NCI-H1105 (cell line): ENCODE results near the gene ZNF217.
A peak's percentile ranks its signal among the peaks of the same experiment; 100 is the strongest.

ENCODE experiments used
- DNase-seq: peaks from one replicate; lab custom pipeline; 2025; lab: John Stamatoyannopoulos, UW

ZNF217 gene

DNA sequence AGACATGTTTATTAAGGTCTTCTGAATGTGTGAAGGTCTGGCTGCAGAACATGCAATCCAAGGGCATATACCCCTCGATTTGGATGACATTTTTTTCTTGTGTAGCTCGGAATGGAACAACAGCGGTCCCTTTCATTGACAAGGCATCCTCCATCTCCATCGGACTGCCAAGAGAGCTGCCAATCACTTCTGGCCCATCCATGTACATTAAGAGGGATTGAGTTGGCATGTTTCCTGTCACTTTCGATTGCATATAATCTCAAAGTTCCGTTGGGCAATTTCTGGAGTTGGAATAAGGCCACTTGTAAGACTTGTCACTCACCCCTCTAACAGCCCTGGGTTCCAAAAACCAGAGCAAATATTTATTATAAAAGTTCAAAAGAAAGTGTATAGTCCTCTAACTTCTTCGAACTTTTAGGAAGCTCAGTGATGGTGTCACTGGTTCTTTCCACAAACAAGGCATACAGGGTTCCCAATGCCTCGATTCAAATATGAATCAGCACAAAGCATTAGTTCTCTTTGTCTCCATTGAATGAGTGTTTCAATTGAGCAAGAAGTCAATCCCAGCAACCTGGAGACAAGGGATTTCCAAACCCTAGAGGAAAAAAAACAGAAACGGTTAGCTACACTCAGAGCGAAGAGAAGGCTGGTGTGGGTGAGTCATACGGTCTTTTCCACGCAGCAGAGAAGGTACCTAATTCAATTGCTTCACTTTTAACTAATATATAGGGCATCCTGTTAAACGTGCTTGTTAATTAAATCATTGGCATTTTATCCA is 10.9 kb downstream of the ZNF217 start:
- no peak for DNase-seq

DNA sequence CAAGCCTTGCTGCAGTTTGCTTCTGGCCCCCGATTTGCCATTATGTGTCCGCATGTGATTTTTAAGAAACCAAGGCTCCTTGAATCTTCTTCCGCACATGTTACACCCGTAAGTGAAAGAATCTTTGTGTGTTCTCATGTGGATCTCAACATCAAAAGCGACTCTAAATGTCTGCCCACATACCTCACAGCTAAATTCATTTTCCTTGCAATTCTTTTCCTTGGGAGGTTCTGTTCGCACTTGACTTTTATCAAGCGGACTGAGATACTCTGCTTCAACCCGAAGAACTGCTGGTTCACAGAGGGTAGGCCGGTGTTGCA is 11.4 kb downstream of the ZNF217 start:
- DNase-seq = no peak

DNA sequence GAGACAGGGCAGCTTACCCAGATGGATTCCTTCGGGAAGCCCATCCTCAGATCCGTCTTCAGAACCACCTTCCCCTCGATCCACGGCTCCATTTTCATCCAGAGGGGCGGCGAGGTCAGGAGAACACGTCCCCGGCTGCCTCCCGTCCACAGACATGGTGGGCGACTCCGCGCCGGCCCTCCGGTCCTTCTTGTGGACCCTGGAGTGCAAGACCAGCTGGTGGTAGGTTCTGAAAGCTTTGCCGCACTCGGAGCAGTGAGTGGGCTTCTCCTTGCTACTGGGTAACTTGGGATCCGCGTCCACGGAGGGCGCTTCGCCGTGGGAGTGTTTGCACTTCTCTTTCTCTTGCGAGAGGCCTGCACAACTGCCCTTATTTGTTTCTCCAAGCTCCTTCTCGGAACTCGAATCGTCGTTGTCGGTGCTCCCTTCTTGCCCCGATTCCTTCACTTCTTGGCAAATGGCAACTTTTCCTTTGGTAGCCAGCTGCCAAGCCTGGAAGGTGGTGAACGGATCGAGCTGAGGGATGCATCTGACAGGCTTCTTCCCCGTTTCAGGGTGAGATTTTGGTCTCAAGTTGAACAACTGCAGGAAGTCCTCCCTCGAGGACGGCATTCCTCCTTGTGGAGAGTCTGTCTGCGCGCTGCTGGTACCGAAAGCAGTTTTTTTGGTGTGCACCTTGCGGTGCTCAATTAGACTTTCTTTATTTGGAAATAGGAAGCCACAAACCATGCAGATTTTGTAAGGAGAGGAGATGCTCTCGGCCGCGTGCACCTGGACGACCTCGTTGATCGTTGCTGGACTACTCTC is 12.0 kb downstream of the ZNF217 start:
- no peak for DNase-seq

DNA sequence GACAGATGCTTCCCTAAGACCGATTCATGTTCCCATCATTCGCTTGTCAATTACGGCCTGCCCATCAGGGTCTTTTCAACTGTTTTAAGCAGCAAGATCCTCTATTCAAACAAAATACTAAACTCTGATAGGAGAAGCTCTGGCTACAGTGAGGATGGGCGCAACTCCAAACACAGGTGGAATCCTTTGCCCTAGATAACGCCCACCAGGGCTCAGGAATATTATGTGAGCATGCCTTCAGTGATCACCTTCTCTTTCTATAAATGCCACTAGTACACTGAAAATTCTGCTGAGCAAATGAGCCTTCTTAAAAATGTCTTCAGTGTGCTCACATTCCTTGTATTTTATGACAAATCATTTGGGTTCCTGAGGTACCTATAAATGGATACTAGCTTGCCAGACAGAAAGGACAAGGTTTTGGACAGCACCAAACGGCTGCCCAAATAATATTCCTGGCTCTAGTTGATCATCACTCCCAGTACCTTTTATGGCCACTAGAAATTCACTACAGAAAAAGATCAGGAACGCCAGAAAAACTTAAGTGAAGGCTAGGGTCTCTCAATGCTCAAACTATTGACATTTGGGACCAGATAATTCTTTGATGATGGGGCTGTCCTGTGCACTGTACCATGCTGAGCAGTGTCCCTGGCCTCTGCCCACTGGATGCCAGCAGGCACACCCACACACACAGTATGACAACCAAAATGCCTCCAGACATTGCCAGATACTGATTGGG is 13.1 kb downstream of the ZNF217 start:
- no peak for DNase-seq

DNA sequence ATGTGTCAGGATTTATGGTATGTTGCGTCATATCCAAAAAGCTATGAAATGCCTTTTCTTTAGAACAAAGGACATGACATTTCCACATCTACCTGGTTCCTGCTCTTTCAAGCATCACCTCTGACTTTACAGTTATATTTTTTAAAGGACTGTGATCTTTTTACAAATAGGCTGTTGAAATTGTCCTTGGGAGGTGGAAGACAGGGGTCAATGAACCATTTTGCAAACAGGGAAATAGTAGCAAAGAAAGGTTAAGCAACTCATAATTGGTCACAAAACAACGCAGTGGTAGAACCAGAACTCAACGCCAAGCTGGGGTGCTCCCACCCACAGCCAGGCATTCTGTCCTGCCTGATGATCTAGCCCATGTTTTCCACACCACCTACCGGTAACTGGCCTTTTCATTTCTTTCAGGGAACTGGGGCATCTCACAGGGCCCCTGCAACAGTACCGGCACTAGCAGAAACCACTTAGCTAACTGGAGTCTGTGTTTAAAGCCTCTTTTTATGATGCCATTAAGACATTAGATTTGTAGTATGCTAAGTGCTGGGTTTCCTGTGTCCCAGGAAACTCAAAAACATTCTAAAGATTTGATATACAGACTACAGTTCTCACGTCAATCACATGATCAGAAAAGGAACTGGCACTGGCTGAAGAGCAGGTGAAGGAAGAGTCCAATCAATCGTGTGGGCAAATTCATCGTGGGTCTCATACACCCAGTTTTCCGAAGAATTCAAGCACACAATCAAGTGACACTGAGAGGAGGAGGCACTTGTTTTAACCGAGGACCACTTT is 13.9 kb downstream of the ZNF217 start:
- no peak for DNase-seq

DNA sequence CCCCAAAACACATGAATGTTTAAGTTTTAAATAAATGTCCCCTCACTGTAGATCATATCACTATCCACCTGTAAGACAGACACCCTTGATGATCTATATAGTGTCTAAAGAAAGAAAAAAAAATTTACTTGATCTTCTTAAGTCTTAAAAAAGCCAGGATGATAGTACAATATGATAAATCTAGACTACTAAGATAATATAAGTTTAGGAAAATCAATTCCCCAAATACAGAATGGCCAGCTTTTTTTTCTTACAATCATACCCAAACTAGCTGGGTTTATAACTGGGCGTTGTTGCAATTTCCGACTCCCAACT is 14.4 kb downstream of the ZNF217 start:
- DNase-seq = no peak

DNA sequence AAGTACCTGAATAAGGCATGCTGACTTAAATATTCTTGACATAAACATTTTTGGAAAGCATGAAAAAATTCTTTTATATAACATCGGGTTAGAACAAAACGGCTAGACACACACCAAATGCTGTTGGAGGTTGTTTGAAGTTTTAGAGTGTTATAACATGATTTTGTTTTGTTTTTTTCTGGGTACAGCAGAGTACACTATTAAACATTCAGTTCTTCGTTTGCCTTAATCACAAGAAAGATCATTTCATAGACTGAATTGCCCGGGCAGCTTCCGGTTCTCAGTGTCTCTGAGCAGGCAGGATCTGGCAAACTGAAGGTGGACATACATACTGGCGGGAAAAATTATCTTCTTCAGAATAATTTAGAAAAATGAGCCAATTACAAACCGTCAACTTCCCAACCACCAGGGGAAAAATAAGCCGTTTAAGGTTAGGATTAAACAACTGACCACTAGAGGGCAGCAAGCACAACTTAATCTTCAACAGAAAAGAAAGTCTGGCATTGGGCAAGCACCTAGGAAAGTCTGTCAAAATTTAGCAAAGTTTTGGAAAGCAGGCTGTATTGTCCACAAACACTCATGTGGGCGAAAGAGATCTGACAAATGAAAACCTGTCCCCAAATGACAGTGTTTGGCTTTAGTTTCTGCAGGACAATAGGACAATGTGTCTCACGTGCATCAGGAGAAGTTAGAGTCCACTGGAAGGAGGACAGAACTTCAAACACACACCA is 15.0 kb downstream of the ZNF217 start:
- peak; percentile 77 for DNase-seq

DNA sequence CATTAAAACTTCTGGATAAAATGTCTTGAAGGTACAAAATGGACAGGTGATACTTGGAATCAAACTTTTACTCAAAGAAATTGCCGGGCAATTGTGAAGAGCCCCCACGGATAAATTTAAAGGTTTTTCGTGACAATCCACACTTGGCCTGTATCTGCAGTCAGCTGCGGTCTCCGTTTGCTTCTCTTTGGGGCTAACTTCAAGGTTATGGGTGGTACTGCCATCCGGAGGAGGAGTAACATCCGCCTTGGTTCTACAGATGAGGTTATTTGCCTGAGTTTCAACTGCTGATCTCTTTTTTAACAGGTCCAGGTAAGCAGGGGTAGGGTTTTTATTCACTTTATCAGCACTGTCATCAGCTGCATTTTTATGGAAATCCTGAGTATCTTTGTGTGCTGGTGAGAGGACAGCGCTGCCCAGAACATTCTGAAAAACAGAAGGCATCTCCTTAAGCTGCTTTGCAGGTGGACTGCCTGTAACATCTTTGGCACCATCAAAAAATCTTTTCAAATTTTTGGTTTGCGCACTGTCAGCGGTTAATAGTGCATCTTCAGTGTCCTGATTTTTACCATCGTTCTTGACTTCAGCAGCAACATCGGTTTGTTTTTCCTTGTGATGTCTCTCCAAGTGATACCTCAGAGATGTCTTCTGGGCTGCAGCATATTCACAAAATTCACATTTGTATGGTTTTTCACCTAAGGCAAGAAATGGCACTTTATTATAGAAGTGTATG is 16.9 kb downstream of the ZNF217 start:
- DNase-seq = no peak

DNA sequence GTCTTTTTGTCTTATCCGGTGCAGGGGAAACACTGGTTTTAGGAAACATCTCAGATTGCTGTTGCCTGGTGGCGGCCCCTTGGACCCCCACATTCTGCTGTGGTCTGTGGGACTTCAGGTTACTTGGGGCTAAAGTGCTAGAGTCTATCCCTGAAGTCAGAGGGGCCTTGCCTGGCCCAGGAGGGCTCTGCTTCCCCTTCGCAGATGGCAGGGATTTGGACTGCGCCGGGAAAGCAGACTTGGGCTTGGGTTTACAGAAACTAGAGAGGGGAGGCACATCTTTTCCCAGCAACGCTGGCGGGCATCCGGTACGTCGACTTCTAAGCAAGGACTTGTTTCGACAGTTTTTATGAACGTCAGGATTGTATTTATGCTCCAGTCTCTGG is 17.5 kb downstream of the ZNF217 start:
- DNase-seq = no peak

DNA sequence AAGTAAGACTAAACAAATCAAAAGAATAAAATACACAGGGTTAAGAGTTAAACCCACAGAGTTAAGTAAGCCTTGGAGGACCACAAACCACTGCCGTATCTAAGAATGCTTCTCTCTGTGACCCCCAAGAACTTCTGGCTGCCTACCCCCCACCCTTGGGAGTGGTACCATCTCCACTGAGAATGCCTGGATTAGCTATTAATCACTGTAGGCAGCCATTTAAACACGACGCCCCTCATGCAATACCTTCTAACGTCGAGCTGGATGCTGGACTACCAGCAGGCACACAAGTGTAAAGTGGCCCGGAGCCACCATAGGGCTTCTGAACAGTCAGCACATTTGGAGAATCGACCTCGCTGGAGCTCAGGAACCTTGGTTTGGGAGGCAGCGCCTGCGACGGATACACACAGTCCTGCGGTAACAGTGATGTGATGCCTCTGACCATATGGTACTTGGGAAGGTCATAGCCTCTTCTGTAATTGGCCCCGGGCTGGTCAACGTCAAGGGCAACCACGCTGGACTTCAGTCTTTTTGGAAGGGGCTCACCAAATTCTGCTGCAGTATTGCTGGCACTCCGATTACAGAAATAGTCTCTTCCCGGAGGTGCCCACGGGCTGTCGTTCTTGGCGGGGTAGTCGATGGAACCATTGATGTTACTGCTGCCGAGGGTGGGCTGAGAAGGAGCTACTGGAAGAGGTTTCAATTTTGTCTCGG is 18.0 kb downstream of the ZNF217 start:
- DNase-seq = no peak

DNA sequence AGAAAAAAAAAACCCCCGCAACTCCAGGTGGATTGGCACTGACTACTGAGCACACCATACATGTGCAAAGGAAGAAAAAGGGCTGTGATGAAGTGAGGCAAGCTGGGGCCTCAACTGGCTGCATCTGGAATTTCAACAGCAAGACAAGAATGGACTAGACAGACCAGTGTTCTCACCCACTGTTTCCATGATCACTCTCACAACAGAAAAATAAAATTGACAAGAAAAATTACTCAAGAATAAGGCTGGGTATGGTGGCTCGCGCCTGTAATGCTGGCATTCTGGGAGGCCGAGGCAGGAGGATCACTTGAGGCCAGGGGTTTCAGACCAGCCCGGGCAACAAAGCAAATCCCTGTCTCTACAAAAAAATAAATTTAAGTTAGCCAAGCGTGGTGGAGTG is 18.8 kb downstream of the ZNF217 start:
- DNase-seq = no peak

DNA sequence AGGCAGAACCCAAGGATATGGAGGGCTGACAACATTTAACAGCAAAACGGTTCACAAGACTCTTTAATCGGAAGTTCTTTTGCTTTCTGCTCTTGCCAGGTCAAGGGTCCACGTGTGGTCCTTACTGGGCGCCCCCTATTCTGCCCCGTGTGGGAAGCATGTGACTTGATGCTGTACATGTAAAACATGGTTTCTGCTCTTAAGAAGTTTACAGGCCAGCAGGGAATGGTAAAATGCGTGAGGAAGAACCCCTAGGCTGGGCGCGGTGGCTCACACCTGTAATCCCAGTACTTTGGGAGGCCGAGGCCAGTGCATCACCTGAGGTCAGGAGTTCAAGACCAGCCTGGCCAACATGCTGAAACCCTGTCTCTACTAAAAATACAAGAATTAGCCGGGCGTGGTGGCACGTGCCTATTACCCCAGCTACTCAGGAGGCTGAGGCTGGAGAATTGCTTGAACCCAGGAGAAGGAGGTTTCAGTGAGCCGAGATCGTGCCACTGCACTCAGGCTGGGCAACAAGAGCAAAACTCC is 19.3 kb downstream of the ZNF217 start:
- DNase-seq = no peak

DNA sequence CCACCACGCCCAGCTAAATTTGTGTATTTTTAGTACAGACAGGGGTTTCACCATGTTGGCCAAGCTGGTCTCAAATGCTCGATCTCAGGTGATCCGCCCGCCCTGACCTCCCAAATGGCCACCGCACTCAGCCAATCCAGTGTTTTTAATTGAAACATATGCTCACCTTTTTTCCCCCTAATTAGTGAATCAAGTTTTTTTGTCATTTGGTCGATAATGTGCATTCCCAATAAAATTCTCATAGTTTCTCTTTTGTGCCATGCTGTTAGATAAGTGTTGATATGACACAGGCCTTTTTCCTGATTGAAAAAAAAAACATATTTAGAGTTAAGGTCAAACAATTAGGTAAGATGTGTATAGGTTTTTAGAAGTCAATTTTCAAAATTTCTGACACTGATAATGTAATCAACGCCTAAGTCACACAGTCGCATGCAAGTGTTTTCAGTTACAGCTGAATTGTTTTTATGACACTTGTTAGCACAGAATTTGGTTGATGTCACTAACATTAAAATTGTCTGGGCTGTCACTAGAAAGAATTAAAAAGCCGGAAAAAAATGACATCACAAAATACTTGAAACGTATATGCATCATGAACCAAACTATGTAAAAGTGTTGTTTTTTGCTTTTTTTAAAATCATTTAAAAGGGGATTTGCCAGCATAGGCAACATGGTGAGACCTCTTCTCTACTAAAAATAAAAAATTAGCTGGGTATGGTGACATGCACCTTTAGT is 21.9 kb downstream of the ZNF217 start:
- no peak for DNase-seq

DNA sequence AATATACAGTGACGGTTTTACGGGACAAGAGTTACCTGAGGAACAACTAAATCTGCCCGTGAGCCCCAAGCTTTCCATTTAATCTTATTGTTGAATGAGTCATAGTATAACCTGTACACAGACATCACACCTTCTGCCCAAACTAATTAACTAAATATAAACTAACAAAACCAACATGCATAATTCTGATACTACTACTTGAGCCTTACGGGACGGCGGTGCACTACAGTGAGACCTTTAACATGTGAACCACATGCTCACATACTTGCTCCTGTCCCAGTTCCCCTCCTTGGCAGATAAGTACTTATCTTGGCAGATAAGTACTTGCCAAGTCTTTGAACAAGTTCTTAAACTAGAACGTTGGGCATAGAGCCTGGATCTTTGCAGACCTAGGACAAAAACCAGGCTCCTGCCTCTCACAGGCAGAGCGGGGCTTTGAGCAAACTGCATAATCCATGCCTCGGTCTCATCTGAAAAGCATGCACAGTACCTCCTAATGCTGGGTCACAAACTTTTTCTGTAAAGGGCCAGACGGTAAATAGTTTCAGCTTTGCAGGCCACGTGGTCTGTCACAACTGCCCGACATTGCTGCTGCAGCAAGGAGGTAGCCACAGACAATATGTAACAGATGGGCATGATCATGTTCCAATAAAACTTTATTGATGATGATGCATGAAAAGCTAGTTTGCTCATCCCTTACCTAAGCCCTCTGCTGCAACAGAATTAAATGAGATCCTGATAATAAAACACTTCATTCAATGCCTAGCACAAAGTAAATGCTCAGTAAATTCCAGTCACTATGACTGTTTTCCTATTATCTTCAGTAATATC is 23.0 kb downstream of the ZNF217 start:
- DNase-seq = no peak

DNA sequence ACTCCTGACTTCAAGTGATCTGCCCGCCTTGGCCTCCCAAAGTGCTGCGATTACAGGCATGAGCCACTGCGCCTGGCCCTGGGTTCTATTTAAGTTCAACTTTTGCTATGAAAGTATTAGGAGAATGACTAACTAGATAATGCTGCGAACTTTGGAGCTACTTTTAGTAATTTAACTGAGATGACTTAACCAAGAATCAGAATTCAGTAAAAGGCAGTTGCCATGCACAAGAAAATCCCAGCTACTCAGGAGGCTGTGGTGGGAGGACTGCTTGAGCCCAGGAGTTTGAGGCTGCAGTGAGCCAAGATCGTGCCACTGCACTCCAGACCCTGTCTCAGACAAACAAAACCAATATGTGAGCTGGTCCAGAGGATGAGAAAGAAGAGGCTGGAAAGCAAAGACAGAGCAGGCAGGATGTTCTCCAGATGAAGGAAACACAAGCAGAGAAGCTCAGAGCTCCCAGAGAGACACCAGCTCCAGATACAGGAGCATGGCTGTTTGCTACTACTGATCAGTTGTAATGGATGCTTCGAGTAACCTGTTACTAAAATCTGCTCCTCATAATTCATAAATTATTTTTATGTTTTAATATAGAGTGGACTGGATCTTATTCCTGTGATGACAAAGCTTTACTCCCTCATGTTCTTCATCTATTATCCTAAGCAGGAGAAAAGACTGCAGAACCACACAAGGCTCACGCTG is 23.9 kb downstream of the ZNF217 start:
- DNase-seq = no peak

DNA sequence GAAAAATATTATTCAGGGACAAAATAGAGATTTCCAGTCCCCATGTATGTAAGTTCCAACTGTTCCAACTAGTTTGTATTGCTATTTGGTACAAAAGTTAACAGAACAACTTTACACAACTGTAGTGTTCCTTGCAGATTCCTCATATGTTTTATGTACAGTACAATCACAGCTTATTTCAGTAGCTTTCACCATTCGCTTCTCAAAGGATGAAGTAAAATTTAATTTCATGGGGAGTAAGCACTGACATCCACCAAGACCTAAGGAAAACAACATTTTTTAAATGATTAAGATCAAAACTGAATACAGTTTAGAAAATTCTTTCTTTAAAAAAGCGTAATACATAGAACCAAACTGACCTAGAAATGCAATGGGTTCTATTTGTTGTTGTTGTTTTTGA is 24.6 kb downstream of the ZNF217 start:
- no peak for DNase-seq

DNA sequence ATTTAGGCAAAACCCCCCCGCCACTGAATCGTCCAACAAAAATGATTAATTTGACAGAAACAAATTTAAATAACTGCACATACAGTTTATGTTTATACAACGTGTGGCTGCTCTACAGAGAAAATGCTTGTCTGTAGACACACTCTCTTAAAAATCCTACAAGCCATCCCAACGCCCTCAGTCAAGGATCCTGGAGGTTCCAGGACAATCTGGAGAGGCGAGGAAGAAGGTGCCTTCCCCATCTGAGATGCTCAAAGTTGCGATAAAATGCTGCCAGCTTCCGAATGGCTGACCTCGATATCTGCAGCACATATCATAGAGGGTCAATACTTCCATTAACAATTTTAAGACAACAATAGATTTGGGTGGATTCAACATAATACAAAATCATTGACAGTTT is 25.3 kb downstream of the ZNF217 start:
- no peak for DNase-seq

DNA sequence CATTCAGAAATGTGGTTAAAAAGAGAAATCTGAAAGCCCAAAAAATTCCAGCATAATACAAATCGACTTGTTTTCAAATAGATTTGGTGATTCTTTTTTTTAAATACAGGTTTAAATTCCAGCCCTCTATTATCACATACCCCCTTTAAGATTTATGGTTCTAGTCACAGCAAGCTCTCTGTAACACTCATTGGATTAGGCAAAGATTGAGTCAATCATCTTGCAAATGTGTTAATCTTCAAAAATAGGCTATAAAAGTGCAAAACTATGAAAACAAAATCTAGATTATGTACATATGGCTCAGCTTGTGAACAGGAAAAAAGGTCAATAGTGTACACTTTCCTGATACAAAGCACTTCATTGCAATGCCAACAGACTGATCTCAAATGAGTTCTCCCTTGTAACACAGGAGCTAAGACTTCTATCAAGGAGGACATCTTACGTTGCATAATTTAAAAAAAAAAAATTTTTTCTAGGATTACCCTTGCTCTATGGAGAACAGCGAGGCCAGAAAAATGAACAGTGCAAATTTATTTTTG is 26.2 kb downstream of the ZNF217 start:
- DNase-seq = no peak
